LoVo (cell line): Measurements from ENCODE around the gene NR1I2.

Source experiments
- DNase-seq: peaks from one replicate; pipeline ENCODE4 v3.0.0-alpha.2; 2016; ENCODE audit warnings: low spot score

NR1I2 gene

GRCh38 chr3:119779731-119780383 lies 2.0 kb upstream of the NR1I2 start:
- no peak for DNase-seq

GRCh38 chr3:119782460-119782859 lies 559 bp downstream of the NR1I2 start:
- no peak for DNase-seq

- DNase-seq, result no peak
Measured at GRCh38 chr3:119783255-119783654, 1.4 kb downstream of the NR1I2 start.

- no peak for DNase-seq
Measured at GRCh38 chr3:119783883-119784282, 2.0 kb downstream of the NR1I2 start.

GRCh38 chr3:119786409-119786808 lies 4.5 kb downstream of the NR1I2 start:
- DNase-seq, result no peak

GRCh38 chr3:119790369-119790768 lies 8.5 kb downstream of the NR1I2 start:
- DNase-seq, result no peak

- DNase-seq, result no peak
Measured at GRCh38 chr3:119792270-119792669, 10.4 kb downstream of the NR1I2 start.

- DNase-seq, result no peak
Measured at GRCh38 chr3:119794401-119794800, 12.5 kb downstream of the NR1I2 start.

GRCh38 chr3:119794971-119795612 lies 13.2 kb downstream of the NR1I2 start:
- DNase-seq, result peak; percentile 90

GRCh38 chr3:119795849-119796248 lies 13.9 kb downstream of the NR1I2 start:
- DNase-seq, result peak; percentile 45

- DNase-seq, result no peak
Measured at GRCh38 chr3:119796368-119796767, 14.5 kb downstream of the NR1I2 start.

GRCh38 chr3:119796785-119797184 lies 14.9 kb downstream of the NR1I2 start:
- DNase-seq, result no peak

- DNase-seq, result no peak
Measured at GRCh38 chr3:119800844-119801243, 18.9 kb downstream of the NR1I2 start.

GRCh38 chr3:119808244-119808643 lies 26.3 kb downstream of the NR1I2 start:
- no peak for DNase-seq

GRCh38 chr3:119808843-119809242 lies 26.9 kb downstream of the NR1I2 start:
- DNase-seq, result no peak

GRCh38 chr3:119809249-119810017 lies 27.5 kb downstream of the NR1I2 start:
- DNase-seq, result no peak

GRCh38 chr3:119810018-119810435 lies 28.1 kb downstream of the NR1I2 start:
- DNase-seq, result no peak

GRCh38 chr3:119812491-119813058 lies 30.7 kb downstream of the NR1I2 start:
- DNase-seq, result no peak

- DNase-seq, result no peak
Measured at GRCh38 chr3:119815716-119816115, 33.8 kb downstream of the NR1I2 start.

- DNase-seq, result no peak
Measured at GRCh38 chr3:119817071-119817470, 35.2 kb downstream of the NR1I2 start.

- no peak for DNase-seq
Measured at GRCh38 chr3:119817583-119818363, 35.9 kb downstream of the NR1I2 start.

GRCh38 chr3:119818937-119819336 lies 37.0 kb downstream of the NR1I2 start:
- DNase-seq, result no peak
